GM18505 (cell line): ENCODE results near the gene AADAT.

Experiments used
- ATAC-seq: cut with Tn5 transposase; IDR thresholded peaks from one replicate; pipeline ENCODE4 v1.9.1; 2021; ENCODE audit not compliant: unreplicated experiment
- POLR2A ChIP-seq: IDR thresholded peaks from 4 replicates; pipeline ENCODE4 v1.6.1; 2011; ENCODE audit warnings: borderline replicate concordance; ENCODE audit not compliant: insufficient read depth, insufficient read length; ENCODE audit errors: extremely low read depth

The AADAT gene

DNA sequence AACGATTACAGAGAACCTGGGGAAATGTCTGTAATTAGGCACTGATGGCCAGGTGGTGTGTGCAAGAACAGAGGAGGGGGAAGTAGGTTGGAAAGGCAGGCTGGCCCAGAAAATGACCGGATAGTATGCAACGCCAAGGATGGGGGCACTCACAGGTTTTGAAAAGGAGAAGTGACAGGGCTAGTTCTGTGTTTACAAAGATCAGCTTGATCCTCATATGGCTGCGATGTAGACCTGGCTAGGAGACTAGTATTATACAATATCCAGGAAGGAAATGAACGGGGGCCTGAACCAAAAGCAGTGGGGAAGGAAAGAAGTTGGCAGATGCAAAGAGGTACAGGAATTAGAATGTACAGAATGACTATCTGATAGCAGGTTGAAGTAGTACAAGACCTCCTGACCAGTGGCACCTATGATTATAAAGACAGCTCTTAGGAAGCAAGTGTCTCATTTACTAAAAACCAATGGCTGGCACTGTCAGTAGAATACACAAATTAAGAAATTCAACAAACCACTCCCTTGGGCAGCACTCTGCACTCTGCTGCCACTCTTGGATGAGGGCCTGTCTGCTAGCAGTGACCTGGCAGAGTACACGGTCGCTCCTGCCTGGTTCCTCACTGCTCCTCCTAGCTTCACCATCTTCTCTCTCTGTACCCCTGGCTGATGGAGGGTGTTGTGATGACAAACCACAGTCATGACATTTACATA is 77.7 kb downstream of the AADAT start:
- no peak for ATAC-seq
- no peak for TF ChIP-seq POLR2A
